Fibroblast of the aortic adventitia (primary cell): ENCODE results near the gene DAPK2. TPM values are rescaled to one million over a fixed set of nuclear protein-coding genes. Genes with fewer than 3 reads are reported as not detected.

Experiments used
- DNase-seq: peaks from one replicate; pipeline ENCODE4 v3.0.0-alpha.2; 2010; ENCODE audit warnings: low read depth
- H3K4me3 ChIP-seq: 2 replicates; pipeline ENCODE4 v1.5.1; 2011; ENCODE audit warnings: low read depth, mild to moderate bottlenecking, control low read depth, low read length, moderate library complexity
- CTCF ChIP-seq: IDR thresholded peaks from 2 replicates; pipeline ENCODE4 v1.5.1; 2011; ENCODE audit warnings: mild to moderate bottlenecking, low read length, control low read depth, inconsistent platforms; ENCODE audit not compliant: insufficient read depth
- total RNA-seq: library from RNA; depleted of rRNA; stranded (reverse); fragments of >200 nt; gene quantifications from 2 replicates; pipeline ENCODE4 v1.2.3, GENCODE V29; 2012; ENCODE audit warnings: low replicate concordance

DAPK2 gene
- total RNA-seq, 1 donor, result 3.7 TPM

- H3K4me3 ChIP-seq, result no peak overlapping the region
- no peak for DNase-seq
- TF ChIP-seq CTCF, result no peak
Measured at GRCh38 chr15:64014995-64015394, 31.3 kb downstream of the DAPK2 start.

- peak; percentile 37 for DNase-seq
- TF ChIP-seq CTCF, result no peak
- no peak overlapping the region for H3K4me3 ChIP-seq
Measured at GRCh38 chr15:64013179-64014062, 32.9 kb downstream of the DAPK2 start.

GRCh38 chr15:64011736-64012135 lies 34.5 kb downstream of the DAPK2 start:
- no peak overlapping the region for H3K4me3 ChIP-seq
- no peak for TF ChIP-seq CTCF
- no peak for DNase-seq

- no peak overlapping the region for H3K4me3 ChIP-seq
- DNase-seq, result peak; percentile 51
- no peak for TF ChIP-seq CTCF
Measured at GRCh38 chr15:64010719-64011118, 35.6 kb downstream of the DAPK2 start.

- DNase-seq, result peak; percentile 22
- H3K4me3 ChIP-seq, result no peak overlapping the region
- TF ChIP-seq CTCF, result no peak
Measured at GRCh38 chr15:64009798-64010261, 36.5 kb downstream of the DAPK2 start.

GRCh38 chr15:64009241-64009640 lies 37.0 kb downstream of the DAPK2 start:
- no peak for TF ChIP-seq CTCF
- no peak overlapping the region for H3K4me3 ChIP-seq
- peak; percentile 44 for DNase-seq
